Liver (tissue), 9 donors: ENCODE results near the gene C9orf72. TPM values are rescaled to one million over a fixed set of nuclear protein-coding genes. Genes with fewer than 3 reads are reported as not detected.

Experiments used
- DNase-seq: peaks from one replicate; pipeline ENCODE4 v3.0.0-alpha.2; 2017; ENCODE audit warnings: low spot score
- H3K27ac ChIP-seq, 2 donors: one replicate each; pipeline ENCODE4 v1.7.0; 2013; ENCODE audit warnings: inconsistent platforms in 2 of 2, low read length in 2 of 2, control low read depth in 1 of 2, low read depth in 1 of 2, mild to moderate bottlenecking in 1 of 2
- H3K27me3 ChIP-seq, 4 donors: one replicate each; pipeline versions ENCODE4 v1.6.1 to v1.7.0; 2013; ENCODE audit warnings: low read length in 3 of 4, inconsistent platforms in 1 of 4, mild to moderate bottlenecking in 1 of 4, moderate library complexity in 1 of 4; ENCODE audit not compliant: control insufficient read depth in 4 of 4, insufficient read depth in 4 of 4
- H3K36me3 ChIP-seq, 4 donors: one replicate each; pipeline versions ENCODE4 v1.6.1 to v1.7.0; 2013; ENCODE audit warnings: low read length in 3 of 4, mild to moderate bottlenecking in 3 of 4, low read depth in 1 of 4, moderate library complexity in 1 of 4; ENCODE audit not compliant: control insufficient read depth in 4 of 4, insufficient read depth in 3 of 4
- H3K4me1 ChIP-seq, 4 donors: one replicate each; pipeline versions ENCODE4 v1.6.1 to v1.7.0; 2013; ENCODE audit warnings: low read length in 3 of 4, mild to moderate bottlenecking in 3 of 4, moderate library complexity in 1 of 4; ENCODE audit not compliant: control insufficient read depth in 4 of 4, insufficient read depth in 4 of 4
- H3K4me3 ChIP-seq, 3 donors: one replicate each; pipeline versions ENCODE4 v1.6.1 to v1.7.0; 2013; ENCODE audit warnings: low read length in 3 of 3, control low read depth in 1 of 3, low read depth in 1 of 3, mild to moderate bottlenecking in 1 of 3
- H3K9ac ChIP-seq, 2 donors: one replicate each; pipeline ENCODE4 v1.7.0; 2013; ENCODE audit warnings: low read length in 2 of 2, mild to moderate bottlenecking in 2 of 2, moderate library complexity in 2 of 2, control low read depth in 1 of 2, low read depth in 1 of 2
- H3K9me3 ChIP-seq, 4 donors: one replicate each; pipeline versions ENCODE4 v1.6.1 to v1.7.0; 2013; ENCODE audit warnings: low read length in 3 of 4; ENCODE audit not compliant: control insufficient read depth in 4 of 4
- ATF3 ChIP-seq: IDR thresholded peaks from 2 replicates; pipeline ENCODE4 v1.6.1; 2016; ENCODE audit warnings: antibody characterized with exemption
- CTCF ChIP-seq: fragments of 150-350 bp; IDR thresholded peaks from 2 replicates; pipeline ENCODE4 v1.5.1; 2017; ENCODE audit warnings: improper control_type of control experiment, low read depth, low read length; ENCODE audit not compliant: missing input control
- EGR1 ChIP-seq, 2 donors: IDR thresholded peaks; 2 replicates each; pipeline ENCODE4 v1.6.1; 2016 to 2018; ENCODE audit warnings: antibody characterized with exemption in 2 of 2, low read depth in 2 of 2
- FOXA1 ChIP-seq: IDR thresholded peaks from 2 replicates; pipeline ENCODE4 v1.6.1; 2016; ENCODE audit warnings: antibody characterized with exemption
- FOXA2 ChIP-seq: IDR thresholded peaks from 2 replicates; pipeline ENCODE4 v1.6.1; 2016; ENCODE audit warnings: antibody characterized with exemption
- GABPA ChIP-seq, 2 donors: IDR thresholded peaks in 1 of 2; conservative IDR thresholded peaks in 1 of 2; 2 replicates each; pipeline ENCODE4 v1.6.1; 2016; ENCODE audit warnings: antibody characterized with exemption in 2 of 2, mild to moderate bottlenecking in 1 of 2, moderate library complexity in 1 of 2
- HNF4A ChIP-seq, 2 donors: conservative IDR thresholded peaks; 2 replicates each; pipeline ENCODE4 v1.6.1; 2016; ENCODE audit warnings: antibody characterized with exemption in 2 of 2, mild to moderate bottlenecking in 2 of 2
- HNF4G ChIP-seq: IDR thresholded peaks from 2 replicates; pipeline ENCODE4 v1.6.1; 2016; ENCODE audit warnings: antibody characterized with exemption
- JUND ChIP-seq, 2 donors: IDR thresholded peaks; 2 replicates each; pipeline ENCODE4 v1.6.1; 2016; ENCODE audit warnings: antibody characterized with exemption in 2 of 2
- MAX ChIP-seq: IDR thresholded peaks from 2 replicates; pipeline ENCODE4 v1.6.1; 2016; ENCODE audit warnings: antibody characterized with exemption
- NR2F2 ChIP-seq: IDR thresholded peaks from 2 replicates; pipeline ENCODE4 v1.6.1; 2016; ENCODE audit warnings: antibody characterized with exemption
- RAD21 ChIP-seq, 2 donors: IDR thresholded peaks; 2 replicates each; pipeline ENCODE4 v1.6.1; 2016; ENCODE audit warnings: antibody characterized with exemption in 2 of 2, mild to moderate bottlenecking in 2 of 2
- REST ChIP-seq: IDR thresholded peaks from 2 replicates; pipeline ENCODE4 v1.6.1; 2016; ENCODE audit warnings: antibody characterized with exemption, mild to moderate bottlenecking
- SP1 ChIP-seq: IDR thresholded peaks from 2 replicates; pipeline ENCODE4 v1.6.1; 2018; ENCODE audit warnings: antibody characterized with exemption, mild to moderate bottlenecking
- TAF1 ChIP-seq: conservative IDR thresholded peaks from 2 replicates; pipeline ENCODE4 v1.6.1; 2016; ENCODE audit warnings: antibody characterized with exemption, mild to moderate bottlenecking
- YY1 ChIP-seq: IDR thresholded peaks from 2 replicates; pipeline ENCODE4 v1.6.1; 2016; ENCODE audit warnings: antibody characterized with exemption, mild to moderate bottlenecking
- WGBS: extraction: QIAGEN DNeasy Blood & Tissue Kit; methylation state at CpG from one replicate; pipeline ENCODE4 v1.1.7; 2013; 5-methylcytosine and 5-hydroxymethylcytosine counted together
- polyA plus RNA-seq, 2 donors: library from polyadenylated mRNA; stranded (reverse) in 1 of 2; unstranded in 1 of 2; fragments of 200-250 nt in 1 of 2; fragments of >200 nt in 1 of 2; fragmentation: Nextera tagmentation in 1 of 2; extraction: Ambion mirVana in 1 of 2; gene quantifications; one replicate each; pipeline versions ENCODE4 v1.2.1 to v1.2.3, GENCODE V29; 2013 to 2015
- total RNA-seq, 2 donors: library from RNA; depleted of rRNA; stranded (reverse); fragments of >200 nt; gene quantifications; one replicate each; pipeline ENCODE4 v1.2.3, GENCODE V29; 2014
- TF ChIP-seq, protein P1 (sequence below): IDR thresholded peaks from 2 replicates; pipeline ENCODE4 v1.6.1; 2016; ENCODE audit warnings: antibody characterized with exemption
- donor health status: healthy.
- donor health status: healthy.
- donor health status: healthy.
- donor health status: healthy.
- donor health status: healthy.

The C9orf72 gene
- total and polyA plus RNA-seq, 4 donors: 2.8 to 14.1 (median 8.6) TPM

GRCh38 chr9:27564670-27565069 is 8.6 kb downstream of the C9orf72 start:
- 88% methylated on average over 1 of the region's 1 CpG for WGBS
- no peak for TF ChIP-seq JUND (IDR thresholded peaks at IDR 0.05)
- TF ChIP-seq REST: no peak
- no peak for TF ChIP-seq ATF3
- TF ChIP-seq, protein P1, sequence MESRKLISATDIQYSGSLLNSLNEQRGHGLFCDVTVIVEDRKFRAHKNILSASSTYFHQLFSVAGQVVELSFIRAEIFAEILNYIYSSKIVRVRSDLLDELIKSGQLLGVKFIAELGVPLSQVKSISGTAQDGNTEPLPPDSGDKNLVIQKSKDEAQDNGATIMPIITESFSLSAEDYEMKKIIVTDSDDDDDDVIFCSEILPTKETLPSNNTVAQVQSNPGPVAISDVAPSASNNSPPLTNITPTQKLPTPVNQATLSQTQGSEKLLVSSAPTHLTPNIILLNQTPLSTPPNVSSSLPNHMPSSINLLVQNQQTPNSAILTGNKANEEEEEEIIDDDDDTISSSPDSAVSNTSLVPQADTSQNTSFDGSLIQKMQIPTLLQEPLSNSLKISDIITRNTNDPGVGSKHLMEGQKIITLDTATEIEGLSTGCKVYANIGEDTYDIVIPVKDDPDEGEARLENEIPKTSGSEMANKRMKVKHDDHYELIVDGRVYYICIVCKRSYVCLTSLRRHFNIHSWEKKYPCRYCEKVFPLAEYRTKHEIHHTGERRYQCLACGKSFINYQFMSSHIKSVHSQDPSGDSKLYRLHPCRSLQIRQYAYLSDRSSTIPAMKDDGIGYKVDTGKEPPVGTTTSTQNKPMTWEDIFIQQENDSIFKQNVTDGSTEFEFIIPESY: no peak
- H3K4me3 ChIP-seq: no peak overlapping the region
- H3K4me1 ChIP-seq: peaks cover 0 to 15% (median 10%) of the 10 kb centered on the region in 4 donors
- H3K27me3 ChIP-seq: no peaks in the 10 kb centered on the region
- DNase-seq: no peak
- no peak overlapping the region for H3K27ac ChIP-seq
- peaks cover 0 to 20% (median 14%) of the 10 kb centered on the region in 4 donors for H3K36me3 ChIP-seq
- H3K9ac ChIP-seq: no peak overlapping the region
- H3K9me3 ChIP-seq: no peaks in the 10 kb centered on the region

- 89% methylated on average over 4 of the region's 4 CpGs for WGBS
- Histone ChIP-seq H3K4me3 (no peak overlapping the region), H3K36me3 (peaks cover 0 to 26% (median 15%) of the 10 kb centered on the region in 4 donors), H3K9me3 (no peaks in the 10 kb centered on the region), H3K27me3 (no peaks in the 10 kb centered on the region), H3K27ac (no peak overlapping the region), H3K9ac (no peak overlapping the region), H3K4me1 (peaks cover 0 to 15% (median 8%) of the 10 kb centered on the region in 4 donors)
- DNase-seq: no peak
- TF ChIP-seq SP1: no peak
- TF ChIP-seq RAD21 (IDR thresholded peaks at IDR 0.05): no peak
- no peak for TF ChIP-seq GABPA (IDR thresholded peaks at IDR 0.05 in 1 of 2, conservative IDR thresholded peaks at IDR 0.05 in 1 of 2)
- no peak for TF ChIP-seq YY1
- TF ChIP-seq NR2F2: no peak
- TF ChIP-seq HNF4G: no peak
- no peak for TF ChIP-seq HNF4A (conservative IDR thresholded peaks at IDR 0.05)
- TF ChIP-seq FOXA2: no peak
- TF ChIP-seq JUND (IDR thresholded peaks at IDR 0.05): no peak
- no peak for TF ChIP-seq TAF1
- TF ChIP-seq, protein P1: no peak
- no peak for TF ChIP-seq ATF3
- TF ChIP-seq FOXA1: no peak
- TF ChIP-seq CTCF: no peak
- no peak for TF ChIP-seq REST
- TF ChIP-seq MAX: no peak
- no peak for TF ChIP-seq EGR1 (IDR thresholded peaks at IDR 0.05; ENCODE audit: low read depth in 2 of 2)
These were observed 9.4 kb downstream of the C9orf72 start for GRCh38 chr9:27563738-27564430.
